Mucosa of rectum (tissue), 2 donors: Measurements from ENCODE around the gene GDAP2.
"Not testable (repeated sequence)": the region's sequence is repeated elsewhere in the genome, so short reads cannot be mapped to it uniquely, and the experiment has no call there.

ENCODE experiments used
- H3K27ac ChIP-seq, 2 donors: one replicate each; pipeline ENCODE4 v1.7.0; 2013; ENCODE audit warnings: inconsistent platforms in 2 of 2, low read depth in 2 of 2, low read length in 2 of 2
- H3K27me3 ChIP-seq, 2 donors: one replicate each; pipeline ENCODE4 v1.7.0; 2013; ENCODE audit warnings: low read length in 2 of 2; ENCODE audit not compliant: control insufficient read depth in 2 of 2, insufficient read depth in 2 of 2
- H3K36me3 ChIP-seq, 2 donors: one replicate each; pipeline ENCODE4 v1.7.0; 2013; ENCODE audit warnings: low read length in 2 of 2; ENCODE audit not compliant: control insufficient read depth in 2 of 2, insufficient read depth in 2 of 2
- H3K4me1 ChIP-seq, 2 donors: one replicate each; pipeline ENCODE4 v1.7.0; 2013; ENCODE audit warnings: low read length in 2 of 2, mild to moderate bottlenecking in 1 of 2; ENCODE audit not compliant: control insufficient read depth in 2 of 2, insufficient read depth in 2 of 2
- H3K4me3 ChIP-seq, 2 donors: one replicate each; pipeline ENCODE4 v1.7.0; 2013; ENCODE audit warnings: low read length in 2 of 2
- H3K9ac ChIP-seq, 2 donors: one replicate each; pipeline ENCODE4 v1.7.0; 2013; ENCODE audit warnings: low read length in 2 of 2, low read depth in 1 of 2, mild to moderate bottlenecking in 1 of 2
- H3K9me3 ChIP-seq, 2 donors: one replicate each; pipeline ENCODE4 v1.7.0; 2013; ENCODE audit warnings: low read length in 2 of 2; ENCODE audit not compliant: control insufficient read depth in 2 of 2
- donor health status: healthy.
- donor health status: Normal muscosa, but diverticular disease.

GDAP2 gene

DNA sequence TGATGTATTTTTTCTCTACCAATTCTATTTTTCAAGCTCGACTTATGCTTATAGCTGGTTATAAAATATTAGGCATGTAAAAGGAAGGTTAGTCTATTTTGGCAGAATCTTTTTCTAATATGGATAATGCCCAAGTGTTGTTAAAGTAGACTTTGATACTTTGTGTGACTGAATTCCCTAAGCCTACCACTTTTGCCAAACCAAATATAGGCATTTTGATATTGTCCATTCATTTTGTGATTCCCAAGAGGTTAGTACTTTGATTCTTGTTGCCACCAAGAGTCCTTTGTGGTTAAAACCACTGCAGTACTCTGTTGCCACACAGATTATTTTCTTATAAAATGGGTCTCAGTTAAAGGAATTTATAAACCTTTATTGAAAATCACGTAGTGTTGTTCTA, 4.3 kb upstream of the GDAP2 start:
- Histone ChIP-seq H3K9ac (no peak overlapping the region), H3K9me3 (no peaks in the 10 kb centered on the region), H3K4me3 (no peak overlapping the region), H3K4me1 (peaks cover 6 to 8% of the 10 kb centered on the region in 2 donors), H3K36me3 (peaks cover 22 to 26% of the 10 kb centered on the region in 2 donors), H3K27me3 (no peaks in the 10 kb centered on the region), H3K27ac (no peak overlapping the region)

- H3K4me3 ChIP-seq = no peak overlapping the region
- H3K9me3 ChIP-seq = no peaks in the 10 kb centered on the region
- H3K9ac ChIP-seq = no peak overlapping the region
Observed at GRCh38 chr1:117932576-117932975, 3.2 kb upstream of the GDAP2 start.

GRCh38 chr1:117930484-117930883, 1.1 kb upstream of the GDAP2 start:
- Histone ChIP-seq H3K36me3 (peaks cover 9 to 13% of the 10 kb centered on the region in 2 donors), H3K4me3 (peak overlapping the region; percentile 72 to 90), H3K4me1 (peaks cover 10 to 13% of the 10 kb centered on the region in 2 donors), H3K27me3 (no peaks in the 10 kb centered on the region), H3K27ac (peak overlapping the region in 1 of 2 donors; percentile 88), H3K9me3 (no peaks in the 10 kb centered on the region), H3K9ac (peak overlapping the region; percentile 80 to 82)

More at GRCh38 chr1:117932576-117932975, 3.2 kb upstream of the GDAP2 start:
- H3K27me3 ChIP-seq = no peaks in the 10 kb centered on the region
- peaks cover 14 to 19% of the 10 kb centered on the region in 2 donors for H3K36me3 ChIP-seq
- H3K27ac ChIP-seq = no peak overlapping the region
- peaks cover 10 to 13% of the 10 kb centered on the region in 2 donors for H3K4me1 ChIP-seq

DNA sequence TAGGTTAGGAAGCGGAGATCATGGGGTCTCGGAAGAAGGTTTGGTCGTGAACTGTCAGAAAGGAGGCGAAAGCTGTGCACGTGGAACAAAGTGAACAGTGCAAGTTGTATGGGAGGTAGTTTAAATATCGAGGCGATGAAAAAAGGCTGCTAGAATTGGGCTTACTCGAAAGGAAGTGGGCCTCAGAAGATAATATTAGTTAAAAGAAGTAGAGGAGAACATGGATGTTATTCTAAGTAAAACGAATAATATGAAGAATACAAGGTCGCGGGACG, 689 bp upstream of the GDAP2 start:
- peaks cover 10 to 13% of the 10 kb centered on the region in 2 donors for H3K4me1 ChIP-seq
- peak overlapping the region in 1 of 2 donors; percentile 88 for H3K27ac ChIP-seq
- H3K36me3 ChIP-seq = peaks cover 9 to 13% of the 10 kb centered on the region in 2 donors
- peak overlapping the region; percentile 80 to 82 for H3K9ac ChIP-seq
- no peaks in the 10 kb centered on the region for H3K9me3 ChIP-seq
- no peaks in the 10 kb centered on the region for H3K27me3 ChIP-seq
- H3K4me3 ChIP-seq = peak overlapping the region; percentile 72 to 90

DNA sequence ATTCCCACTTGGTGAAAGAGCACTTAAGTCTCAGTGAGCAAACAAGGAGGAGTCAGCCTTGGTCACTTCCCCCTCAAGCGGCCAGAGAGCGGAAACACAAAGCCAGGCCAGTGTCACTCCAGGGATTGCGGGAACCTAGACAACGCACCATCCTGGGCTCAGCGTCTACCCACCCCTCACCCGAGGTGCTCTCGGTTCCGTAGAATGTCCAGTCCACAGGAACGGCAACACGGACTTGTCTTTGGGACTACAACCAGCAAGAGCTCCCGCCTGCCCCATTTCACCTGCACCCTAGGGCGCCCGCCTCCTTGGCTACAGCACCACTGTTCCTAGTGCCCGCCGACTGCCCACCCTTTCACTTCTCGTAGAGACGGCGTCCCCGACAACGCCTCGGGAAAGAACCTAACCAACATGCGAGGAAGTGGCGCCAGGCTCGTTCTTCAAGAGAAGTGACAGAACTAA, 509 bp downstream of the GDAP2 start:
- Histone ChIP-seq H3K9me3 (no peaks in the 10 kb centered on the region), H3K27ac (peak overlapping the region; percentile 84 to 88), H3K36me3 (peaks cover 3 to 9% of the 10 kb centered on the region in 2 donors), H3K4me1 (peaks cover 10 to 13% of the 10 kb centered on the region in 2 donors), H3K27me3 (no peaks in the 10 kb centered on the region), H3K4me3 (peak overlapping the region; percentile 72 to 90), H3K9ac (peak overlapping the region; percentile 77 to 80)

DNA sequence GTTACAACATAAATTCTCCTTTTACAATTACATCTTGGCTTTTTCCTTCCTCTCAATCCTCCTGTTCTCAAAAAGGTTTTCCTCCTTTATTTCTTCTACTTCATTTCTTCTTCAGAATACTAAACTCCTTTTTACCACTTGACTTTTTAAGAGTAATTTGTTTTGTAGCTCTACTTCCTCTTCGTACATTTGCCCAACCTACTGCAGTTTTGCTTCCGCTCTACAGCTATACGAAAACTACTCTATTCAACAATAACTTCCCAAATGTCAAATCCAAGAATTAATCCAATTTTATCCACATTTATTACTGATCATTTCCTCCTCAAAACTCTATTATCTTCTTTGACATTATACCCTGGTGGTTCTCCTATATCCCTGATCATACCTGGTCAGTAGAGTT, 3.4 kb downstream of the GDAP2 start:
- Histone ChIP-seq H3K27ac (no peak overlapping the region), H3K9me3 (no peaks in the 10 kb centered on the region), H3K4me3 (no peak overlapping the region), H3K9ac (no peak overlapping the region), H3K27me3 (no peaks in the 10 kb centered on the region), H3K36me3 (peaks cover 0 to 4% of the 10 kb centered on the region in 2 donors), H3K4me1 (peaks cover 9 to 12% of the 10 kb centered on the region in 2 donors)

GRCh38 chr1:117922717-117923116, 6.7 kb downstream of the GDAP2 start:
- peaks cover 18 to 20% of the 10 kb centered on the region in 2 donors for H3K36me3 ChIP-seq
- not testable (repeated sequence) for H3K27me3 ChIP-seq, H3K4me3 ChIP-seq, H3K27ac ChIP-seq, H3K9me3 ChIP-seq, H3K9ac ChIP-seq, H3K4me1 ChIP-seq

DNA sequence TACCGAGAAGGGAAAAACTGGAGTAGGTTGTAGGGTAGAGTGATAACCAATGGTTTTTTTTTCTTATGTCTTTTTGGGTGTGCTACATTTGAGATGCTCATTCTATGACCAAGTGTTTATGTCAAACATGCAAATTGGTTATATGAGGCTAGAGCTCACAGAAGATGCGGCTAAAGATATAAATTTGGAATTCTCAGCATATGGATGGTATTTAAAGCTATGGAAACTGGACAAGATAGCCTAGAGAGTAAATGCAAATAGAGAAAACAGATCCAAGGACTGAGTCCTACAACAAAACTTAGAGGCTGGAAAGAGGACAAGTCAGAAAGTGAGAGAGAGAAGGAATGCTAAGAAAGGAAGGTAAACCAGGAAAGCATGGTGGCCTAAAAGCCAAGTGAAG, 7.4 kb downstream of the GDAP2 start:
- Histone ChIP-seq H3K27ac (no peak overlapping the region), H3K27me3 (no peaks in the 10 kb centered on the region), H3K9me3 (no peaks in the 10 kb centered on the region), H3K4me1 (no peaks in the 10 kb centered on the region), H3K9ac (no peak overlapping the region), H3K36me3 (peaks cover 26 to 28% of the 10 kb centered on the region in 2 donors), H3K4me3 (no peak overlapping the region)

DNA sequence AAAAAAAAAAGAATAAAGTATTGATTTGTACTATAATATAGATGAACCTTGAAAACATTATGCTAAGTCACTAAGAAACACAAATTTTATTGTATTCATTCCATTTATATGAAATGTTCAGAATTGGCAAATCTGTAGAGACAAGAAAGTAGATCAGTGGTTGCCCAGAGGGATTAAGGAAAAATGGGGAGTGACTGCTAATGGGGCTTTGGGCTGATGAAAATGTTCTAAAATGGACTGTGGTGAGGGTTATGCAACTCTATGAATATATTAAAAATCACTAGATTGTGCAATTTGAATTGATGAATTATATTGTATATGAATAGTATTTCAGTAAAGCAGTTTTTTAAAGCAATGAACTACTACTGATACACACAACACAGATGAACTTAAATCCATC, 10.0 kb downstream of the GDAP2 start:
- Histone ChIP-seq H3K36me3 (peaks cover 40 to 48% of the 10 kb centered on the region in 2 donors), H3K4me1 (no peaks in the 10 kb centered on the region), H3K27ac (no peak overlapping the region), H3K9me3 (no peaks in the 10 kb centered on the region), H3K27me3 (no peaks in the 10 kb centered on the region), H3K9ac (no peak overlapping the region), H3K4me3 (no peak overlapping the region)

GRCh38 chr1:117911051-117911450, 18.4 kb downstream of the GDAP2 start:
- H3K27ac ChIP-seq = no peak overlapping the region
- H3K27me3 ChIP-seq = no peaks in the 10 kb centered on the region
- no peaks in the 10 kb centered on the region for H3K4me1 ChIP-seq
- H3K4me3 ChIP-seq = no peak overlapping the region
- no peak overlapping the region for H3K9ac ChIP-seq
- no peaks in the 10 kb centered on the region for H3K9me3 ChIP-seq
- H3K36me3 ChIP-seq = peaks cover 51 to 64% of the 10 kb centered on the region in 2 donors

GRCh38 chr1:117905019-117905418, 24.4 kb downstream of the GDAP2 start:
- Histone ChIP-seq H3K9ac (no peak overlapping the region), H3K9me3 (no peaks in the 10 kb centered on the region), H3K4me3 (no peak overlapping the region), H3K27ac (no peak overlapping the region), H3K27me3 (no peaks in the 10 kb centered on the region), H3K4me1 (no peaks in the 10 kb centered on the region), H3K36me3 (peaks cover 35 to 41% of the 10 kb centered on the region in 2 donors)
